Sigmoid colon (tissue), 7 donors: ENCODE data around the gene ASCL3. TPM values are rescaled to one million over a fixed set of nuclear protein-coding genes. Genes with fewer than 3 reads are reported as not detected.

ENCODE experiments used
- DNase-seq: peaks from one replicate; pipeline ENCODE4 v3.0.0-alpha.2; 2019
- H3K27ac ChIP-seq, 4 donors: fragments of 200-600 bp; sonication (generic); one replicate each; pipeline ENCODE4 v1.5.1; 2016 to 2019; ENCODE audit warnings: mild to moderate bottlenecking in 1 of 4
- H3K27me3 ChIP-seq, 3 donors: fragments of 200-600 bp; sonication (generic); one replicate each; pipeline ENCODE4 v1.5.1; 2019; ENCODE audit warnings: mild to moderate bottlenecking in 1 of 3
- H3K36me3 ChIP-seq, 4 donors: fragments of 200-600 bp; sonication (generic); one replicate each; pipeline ENCODE4 v1.5.1; 2016 to 2019
- H3K4me1 ChIP-seq, 4 donors: fragments of 200-600 bp; sonication (generic); one replicate each; pipeline ENCODE4 v1.5.1; 2017 to 2019
- H3K4me3 ChIP-seq, 4 donors: fragments of 200-600 bp; sonication (generic); one replicate each; pipeline ENCODE4 v1.5.1; 2017 to 2019; ENCODE audit warnings: mild to moderate bottlenecking in 2 of 4, moderate library complexity in 1 of 4
- H3K9me3 ChIP-seq, 4 donors: fragments of 200-600 bp in 3 of 4; sonication (generic) in 3 of 4; one replicate each; pipeline versions ENCODE4 v1.5.1 to v1.6.1; 2013 to 2019
- EP300 ChIP-seq, 4 donors: sonication (generic); formaldehyde crosslinking; IDR thresholded peaks; one replicate each; pipeline ENCODE4 v1.6.1; 2017; ENCODE audit warnings: antibody characterized with exemption in 4 of 4
- POLR2A ChIP-seq, 2 donors: fragments of 450-650 bp; IDR thresholded peaks; one replicate each; pipeline ENCODE4 v1.6.1; 2016; ENCODE audit warnings: antibody characterized with exemption in 2 of 2, mild to moderate bottlenecking in 2 of 2, moderate library complexity in 2 of 2
- POLR2AphosphoS5 ChIP-seq, 4 donors: sonication (generic); formaldehyde crosslinking; IDR thresholded peaks; one replicate each; pipeline ENCODE4 v1.6.1; 2017; ENCODE audit warnings: antibody characterized with exemption in 4 of 4
- WGBS, 2 donors: extraction: QIAGEN DNeasy Blood & Tissue Kit; methylation state at CpG; one replicate each; pipeline ENCODE4 v1.1.7; 2013; 5-methylcytosine and 5-hydroxymethylcytosine counted together
- intact Hi-C: fragments of 100-400 bp; cut with DNase I; formaldehyde crosslinking; loops from one replicate; pipeline ENCODE4 v1.15.1; 2023
- polyA plus RNA-seq, 3 donors: library from polyadenylated mRNA; stranded (reverse); fragments of 200-250 nt; gene quantifications; one replicate each; pipeline ENCODE4 v1.2.3, GENCODE V29; 2013
- total RNA-seq, 4 donors: library from RNA; depleted of rRNA; stranded (reverse); fragments of >200 nt; gene quantifications; one replicate each; pipeline ENCODE4 v1.1.0, GENCODE V29; 2016
- TF ChIP-seq, protein P1 (sequence below), 4 experiments: fragments of 450-650 bp in 3 of 4; fragments of 200-600 bp in 1 of 4; IDR thresholded peaks; one replicate each; pipeline ENCODE4 v1.5.1; 2016 to 2019; ENCODE audit warnings: antibody characterized with exemption in 4 of 4, mild to moderate bottlenecking in 3 of 4, moderate library complexity in 2 of 4
- donor health status: healthy with polysubstance abuse.
- donor health status: Bipolar disorder and iron deficiency.
- donor health status: healthy.

The ASCL3 gene
- total and polyA plus RNA-seq, 7 donors = not detected

DNA sequence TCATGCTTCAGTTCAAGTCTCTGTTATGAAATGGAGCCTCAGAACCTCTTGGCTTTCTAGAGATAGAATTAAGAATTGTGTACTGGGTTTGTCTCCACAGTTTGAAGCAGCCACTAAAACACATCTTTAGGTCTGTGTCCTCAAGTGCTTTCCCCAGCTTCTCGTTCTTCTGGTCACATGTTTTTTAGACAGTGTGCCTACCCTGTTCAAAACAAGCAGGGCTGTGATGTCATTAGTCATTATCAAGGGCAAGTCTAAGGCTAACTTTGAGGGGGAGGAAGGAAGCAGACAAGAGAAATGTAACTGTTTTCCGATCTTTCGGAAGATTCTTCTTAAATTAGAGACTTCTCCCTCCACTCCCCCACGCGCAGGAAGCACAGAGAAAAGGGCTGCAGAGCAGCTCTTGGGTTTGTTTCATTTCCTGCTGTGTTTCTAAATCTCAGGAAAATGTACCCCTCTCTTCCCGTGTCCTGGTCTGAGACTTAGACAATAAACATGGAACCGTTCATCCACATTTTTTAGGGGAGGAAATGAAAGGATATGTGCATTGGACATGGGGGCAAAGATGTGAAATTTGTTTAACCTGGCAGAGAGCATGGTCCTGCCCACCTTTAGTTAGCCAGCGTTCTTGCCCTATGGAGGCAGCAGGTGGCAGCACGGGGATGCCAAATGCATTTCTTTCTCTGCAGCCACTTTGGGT is 28.7 kb downstream of the ASCL3 start:
- H3K4me3 ChIP-seq = peak overlapping the region in 1 of 4 donors; percentile 0
- no peaks in the 10 kb centered on the region for H3K27me3 ChIP-seq
- WGBS, 2 donors = 21 to 37% methylated on average over 9 of the region's 9 CpGs
- peaks cover 0 to 67% (median 58%) of the 10 kb centered on the region in 4 donors for H3K4me1 ChIP-seq
- H3K27ac ChIP-seq = peak overlapping the region; percentile 56 to 97 (median 74)
- intact Hi-C loops = loop anchor here (2.0 to 5.0 kb wide), 4 partner anchors 82 to 232 kb away; partner anchors contain the start of genes RPL27A and TRIM66
- DNase-seq = no peak
- TF ChIP-seq, protein P1, sequence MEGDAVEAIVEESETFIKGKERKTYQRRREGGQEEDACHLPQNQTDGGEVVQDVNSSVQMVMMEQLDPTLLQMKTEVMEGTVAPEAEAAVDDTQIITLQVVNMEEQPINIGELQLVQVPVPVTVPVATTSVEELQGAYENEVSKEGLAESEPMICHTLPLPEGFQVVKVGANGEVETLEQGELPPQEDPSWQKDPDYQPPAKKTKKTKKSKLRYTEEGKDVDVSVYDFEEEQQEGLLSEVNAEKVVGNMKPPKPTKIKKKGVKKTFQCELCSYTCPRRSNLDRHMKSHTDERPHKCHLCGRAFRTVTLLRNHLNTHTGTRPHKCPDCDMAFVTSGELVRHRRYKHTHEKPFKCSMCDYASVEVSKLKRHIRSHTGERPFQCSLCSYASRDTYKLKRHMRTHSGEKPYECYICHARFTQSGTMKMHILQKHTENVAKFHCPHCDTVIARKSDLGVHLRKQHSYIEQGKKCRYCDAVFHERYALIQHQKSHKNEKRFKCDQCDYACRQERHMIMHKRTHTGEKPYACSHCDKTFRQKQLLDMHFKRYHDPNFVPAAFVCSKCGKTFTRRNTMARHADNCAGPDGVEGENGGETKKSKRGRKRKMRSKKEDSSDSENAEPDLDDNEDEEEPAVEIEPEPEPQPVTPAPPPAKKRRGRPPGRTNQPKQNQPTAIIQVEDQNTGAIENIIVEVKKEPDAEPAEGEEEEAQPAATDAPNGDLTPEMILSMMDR (IDR thresholded peaks at IDR 0.05) = peak in 3 of 4 experiments; percentile 19 to 67 (median 63)
- TF ChIP-seq POLR2AphosphoS5 (IDR thresholded peaks at IDR 0.05) (peak in 1 of 4 donors; percentile 38), POLR2A (IDR thresholded peaks at IDR 0.05) (no peak), EP300 (IDR thresholded peaks at IDR 0.05) (no peak)
- no peaks in the 10 kb centered on the region for H3K9me3 ChIP-seq
- peaks cover 0 to 15% (median 3%) of the 10 kb centered on the region in 4 donors for H3K36me3 ChIP-seq

DNA sequence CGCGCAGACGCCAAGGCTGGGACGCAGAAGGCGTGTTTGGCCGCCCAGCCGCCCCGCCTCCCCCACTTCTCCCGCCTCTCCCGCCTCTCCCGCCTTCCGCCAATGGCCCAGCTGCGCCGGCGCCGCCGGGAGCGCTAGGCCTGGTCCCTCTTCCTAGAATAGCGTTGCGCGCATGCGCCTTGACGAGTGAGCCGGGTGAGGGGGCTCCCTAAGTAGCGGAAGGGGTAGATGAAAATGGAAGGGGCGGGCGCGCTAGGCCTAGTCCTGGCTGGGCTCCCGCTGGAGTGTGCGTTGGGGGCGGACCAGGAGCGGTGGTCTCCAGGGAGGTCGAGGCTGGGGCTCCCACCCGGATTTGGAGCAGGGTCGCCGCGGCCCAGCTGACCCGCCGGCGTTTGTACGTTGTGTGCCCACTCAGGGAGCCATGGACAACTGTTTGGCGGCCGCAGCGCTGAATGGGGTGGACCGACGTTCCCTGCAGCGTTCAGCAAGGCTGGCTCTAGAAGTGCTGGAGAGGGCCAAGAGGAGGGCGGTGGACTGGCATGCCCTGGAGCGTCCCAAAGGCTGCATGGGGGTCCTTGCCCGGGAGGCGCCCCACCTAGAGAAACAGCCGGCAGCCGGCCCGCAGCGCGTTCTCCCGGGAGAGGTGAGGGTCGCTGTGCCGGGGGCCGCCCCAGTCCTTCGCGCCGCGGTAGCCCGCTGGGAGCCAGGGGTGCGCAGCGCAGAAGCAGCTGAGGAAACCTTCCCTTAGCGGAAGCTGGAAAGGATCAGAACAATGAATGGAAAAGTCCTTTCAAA is 31.6 kb downstream of the ASCL3 start, which contains the start of gene AKIP1:
TSS of gene AKIP1 (plus strand) at position 161 of the 795 bp plus-strand sequence. CDS start at position 422, 261 bp downstream.
- Histone ChIP-seq H3K27ac (peak within 1 kb of the TSS; percentile 89 to 97 (median 92)), H3K4me3 (peak within 1 kb of the TSS; percentile 62 to 69 (median 63)), H3K4me1 (peaks cover 0 to 44% (median 35%) of the 10 kb centered on the region in 4 donors), H3K27me3 (no peaks in the 10 kb centered on the region), H3K9me3 (no peaks in the 10 kb centered on the region), H3K36me3 (peaks cover 0 to under 1% (median 0%) of the 10 kb centered on the region in 4 donors)
- WGBS, 2 donors = 0% methylated on average over 68 of the region's 68 CpGs
- peak; percentile 98 for DNase-seq
- TF ChIP-seq POLR2AphosphoS5 (IDR thresholded peaks at IDR 0.05) (peak; percentile 76 to 93 (median 89)), POLR2A (IDR thresholded peaks at IDR 0.05) (peak; percentile 50 to 80)
- TF ChIP-seq, protein P1 (IDR thresholded peaks at IDR 0.05) = no peak
- intact Hi-C loops = loop anchor here (2.0 to 5.0 kb wide), 5 partner anchors 40 to 229 kb away; partner anchors contain the start of genes RPL27A and TRIM66

DNA sequence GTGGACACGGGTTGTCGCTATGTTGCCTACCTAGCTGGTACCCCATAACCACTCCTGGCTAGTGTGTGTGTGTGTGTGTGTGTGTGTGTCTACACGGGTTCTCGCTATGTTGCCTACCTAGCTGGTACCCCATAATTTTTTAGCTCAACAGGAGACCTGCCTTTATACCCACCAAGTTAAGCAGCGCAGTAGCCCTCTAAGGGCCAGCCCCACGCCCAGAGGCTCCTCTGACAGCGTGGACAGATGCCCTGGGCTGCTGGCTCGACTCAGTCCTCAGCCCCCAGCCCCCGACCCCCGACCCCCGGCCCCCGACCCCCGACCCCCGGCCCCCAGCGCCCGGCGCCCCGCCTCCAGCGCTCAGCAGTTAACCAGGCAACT is 32.2 kb downstream of the ASCL3 start:
- peaks cover 0 to 39% (median 34%) of the 10 kb centered on the region in 4 donors for H3K4me1 ChIP-seq
- intact Hi-C loops = loop anchor here (2.0 to 5.0 kb wide), 5 partner anchors 40 to 228 kb away; partner anchors contain the start of genes RPL27A and TRIM66

DNA sequence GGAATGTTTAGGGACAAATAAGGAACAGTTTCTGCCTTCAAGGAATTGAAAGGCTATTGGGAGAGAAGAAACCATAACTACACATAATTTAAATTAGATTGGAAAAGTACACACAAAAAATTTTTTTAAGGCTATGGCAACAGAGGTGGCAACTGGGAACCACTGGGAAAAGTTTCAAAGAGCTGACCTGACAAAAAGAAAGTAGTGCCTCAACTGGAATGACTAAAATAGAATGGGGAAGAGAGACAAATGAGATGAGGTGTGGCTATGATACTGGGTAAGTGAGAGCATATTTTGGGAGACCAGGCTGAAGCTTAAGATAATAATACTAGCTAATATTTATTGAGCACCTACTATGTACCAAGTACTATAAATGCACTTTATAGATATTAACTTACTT is 34.7 kb downstream of the ASCL3 start:
- TF ChIP-seq, protein P1 (IDR thresholded peaks at IDR 0.05) = no peak
- TF ChIP-seq POLR2A (IDR thresholded peaks at IDR 0.05) (no peak), EP300 (IDR thresholded peaks at IDR 0.05) (no peak), POLR2AphosphoS5 (IDR thresholded peaks at IDR 0.05) (no peak)
- Histone ChIP-seq H3K36me3 (no peaks in the 10 kb centered on the region), H3K9me3 (no peaks in the 10 kb centered on the region), H3K27me3 (no peaks in the 10 kb centered on the region), H3K4me3 (no peak overlapping the region), H3K4me1 (peaks cover 0 to 22% (median 17%) of the 10 kb centered on the region in 4 donors), H3K27ac (no peak overlapping the region)
- intact Hi-C loops = no loop called here
- no peak for DNase-seq

More for the DNA sequence above, 32.2 kb downstream of the ASCL3 start:
- Histone ChIP-seq H3K27me3 (no peaks in the 10 kb centered on the region), H3K27ac (peak overlapping the region; percentile 89 to 97 (median 92)), H3K4me3 (peak overlapping the region; percentile 62 to 69 (median 63)), H3K36me3 (no peaks in the 10 kb centered on the region), H3K9me3 (no peaks in the 10 kb centered on the region)
- WGBS, 2 donors = 3 to 4% methylated on average over 19 of the region's 19 CpGs
- no peak for DNase-seq
- TF ChIP-seq POLR2A (IDR thresholded peaks at IDR 0.05) (no peak), EP300 (IDR thresholded peaks at IDR 0.05) (no peak), POLR2AphosphoS5 (IDR thresholded peaks at IDR 0.05) (no peak)
- TF ChIP-seq, protein P1 (IDR thresholded peaks at IDR 0.05) = no peak
